ENCODE results near the gene NARS2.

Gene NARS2

GRCh38 chr11:78549624-78550409, 24.8 kb downstream of the NARS2 start:
- Histone ChIP-seq H3K27me3 (no peaks in the 10 kb centered on the region), H3K36me3 (peaks cover 23% of the 10 kb centered on the region), H3K4me3 (ENCODE audit: low read depth, low read length) (no peak overlapping the region), H3K9me3 (no peaks in the 10 kb centered on the region; the same call in 1 of the 2 replicates), H3K4me1 (0 out of 2 replicates have a peak, but pooled peaks cover 6% of the 10 kb centered on the region)
- no peak for TF ChIP-seq CTCF (IDR thresholded peaks at IDR 0.05; ENCODE audit: low read depth, low read length)
- DNase-seq = no peak

- Histone ChIP-seq H3K4me1 (0 out of 2 replicates have a peak, but pooled peaks cover 6% of the 10 kb centered on the region), H3K9me3 (no peaks in the 10 kb centered on the region; the same call in 1 of the 2 replicates), H3K4me3 (ENCODE audit: low read depth, low read length) (no peak overlapping the region), H3K36me3 (peaks cover 23% of the 10 kb centered on the region), H3K27me3 (no peaks in the 10 kb centered on the region)
- no peak for DNase-seq
- TF ChIP-seq CTCF (IDR thresholded peaks at IDR 0.05; ENCODE audit: low read depth, low read length) = no peak
Observed at GRCh38 chr11:78548911-78549590, 25.6 kb downstream of the NARS2 start.

- Histone ChIP-seq H3K36me3 (peaks cover 23% of the 10 kb centered on the region), H3K9me3 (no peaks in the 10 kb centered on the region; the same call in 1 of the 2 replicates), H3K4me1 (0 out of 2 replicates have a peak, but pooled peaks cover 6% of the 10 kb centered on the region), H3K27me3 (no peaks in the 10 kb centered on the region), H3K4me3 (ENCODE audit: low read depth, low read length) (no peak overlapping the region)
- DNase-seq = no peak
- no peak for TF ChIP-seq CTCF (IDR thresholded peaks at IDR 0.05; ENCODE audit: low read depth, low read length)
Observed at GRCh38 chr11:78547931-78548705, 26.5 kb downstream of the NARS2 start.

GRCh38 chr11:78542007-78542406, 32.7 kb downstream of the NARS2 start:
- TF ChIP-seq CTCF (IDR thresholded peaks at IDR 0.05; ENCODE audit: low read depth, low read length) = no peak
- no peak for DNase-seq
- peaks cover 18% of the 10 kb centered on the region for H3K36me3 ChIP-seq
- no peaks in the 10 kb centered on the region for H3K27me3 ChIP-seq
- H3K4me3 ChIP-seq (ENCODE audit: low read depth, low read length) = no peak overlapping the region
- 0 out of 2 replicates have a peak, but pooled peaks cover 6% of the 10 kb centered on the region for H3K4me1 ChIP-seq
- H3K9me3 ChIP-seq = no peaks in the 10 kb centered on the region

GRCh38 chr11:78541537-78541936, 33.1 kb downstream of the NARS2 start:
- TF ChIP-seq CTCF (IDR thresholded peaks at IDR 0.05; ENCODE audit: low read depth, low read length) = no peak
- no peak for DNase-seq
- peaks cover 21% of the 10 kb centered on the region for H3K36me3 ChIP-seq
- H3K9me3 ChIP-seq = no peaks in the 10 kb centered on the region
- no peak overlapping the region for H3K4me3 ChIP-seq (ENCODE audit: low read depth, low read length)
- H3K27me3 ChIP-seq = no peaks in the 10 kb centered on the region
- H3K4me1 ChIP-seq = 0 out of 2 replicates have a peak, but pooled peaks cover 3% of the 10 kb centered on the region

All from BE2C (cell line).